ENCODE measurements around the gene SYNE3.

Gene SYNE3

GRCh38 chr14:95516554-95517181, at the start of gene SYNE3:
SYNE3 (minus strand) TSS chr14:95516650; CDS start chr14:95475821, 40,829 bp downstream.
- peak in 3 of 4 experiments; percentile 21 to 49 (median 44) for DNase-seq

- no peak for DNase-seq
These were observed 47.6 kb upstream of the SYNE3 start for GRCh38 chr14:95564060-95564459.

GRCh38 chr14:95562892-95563685, 46.6 kb upstream of the SYNE3 start:
- DNase-seq = no peak

GRCh38 chr14:95561001-95561412, 44.6 kb upstream of the SYNE3 start:
- peak; percentile 55 to 88 (median 66) for DNase-seq

GRCh38 chr14:95559203-95559602, 42.8 kb upstream of the SYNE3 start:
- DNase-seq = no peak

- DNase-seq = no peak
These were observed 41.4 kb upstream of the SYNE3 start for GRCh38 chr14:95557832-95558231.

GRCh38 chr14:95557291-95557690, 40.8 kb upstream of the SYNE3 start:
- no peak for DNase-seq

GRCh38 chr14:95555053-95555452, 38.6 kb upstream of the SYNE3 start:
- no peak for DNase-seq

GRCh38 chr14:95553141-95553540, 36.7 kb upstream of the SYNE3 start:
- no peak for DNase-seq

- no peak for DNase-seq
These were observed 35.0 kb upstream of the SYNE3 start for GRCh38 chr14:95551435-95551834.

GRCh38 chr14:95549656-95550585, 33.5 kb upstream of the SYNE3 start:
- no peak for DNase-seq

- DNase-seq = no peak
These were observed 32.0 kb upstream of the SYNE3 start for GRCh38 chr14:95548328-95548929.

GRCh38 chr14:95547626-95548327, 31.3 kb upstream of the SYNE3 start:
- DNase-seq = no peak

GRCh38 chr14:95547272-95547625, 30.8 kb upstream of the SYNE3 start:
- DNase-seq = no peak

- DNase-seq = no peak
These were observed 29.2 kb upstream of the SYNE3 start for GRCh38 chr14:95545515-95546168.

GRCh38 chr14:95544588-95544987, 28.1 kb upstream of the SYNE3 start:
- DNase-seq = no peak

- no peak for DNase-seq
These were observed 26.6 kb upstream of the SYNE3 start for GRCh38 chr14:95543021-95543420.

- DNase-seq = no peak
These were observed 25.8 kb upstream of the SYNE3 start for GRCh38 chr14:95541932-95542930.

GRCh38 chr14:95541346-95541745, 24.9 kb upstream of the SYNE3 start:
- DNase-seq = no peak

GRCh38 chr14:95540236-95540855, 23.9 kb upstream of the SYNE3 start:
- no peak for DNase-seq
